Neuronal stem cell (in vitro differentiated cells): Measurements from ENCODE around the gene C11orf52. TPM values are rescaled to one million over a fixed set of nuclear protein-coding genes. Genes with fewer than 3 reads are reported as not detected.

Source experiments
- DNase-seq: peaks from one replicate; pipeline ENCODE4 v3.0.0-alpha.2; 2013; ENCODE audit warnings: low spot score
- H2AFZ ChIP-seq: one replicate; pipeline ENCODE4 v1.6.1; 2013; ENCODE audit warnings: mild to moderate bottlenecking, low read length, inconsistent platforms
- H2AK5ac ChIP-seq: 2 replicates; pipeline ENCODE4 v1.6.1; 2013; ENCODE audit warnings: low read depth, mild to moderate bottlenecking, inconsistent platforms, low read length, moderate library complexity, mixed read lengths
- H2BK120ac ChIP-seq: 2 replicates; pipeline ENCODE4 v1.6.1; 2013; ENCODE audit warnings: low read depth, mild to moderate bottlenecking, inconsistent platforms, low read length, moderate library complexity, mixed read lengths
- H2BK12ac ChIP-seq: one replicate; pipeline ENCODE4 v1.6.1; 2013; ENCODE audit warnings: low read length, inconsistent platforms
- H2BK15ac ChIP-seq: 2 replicates; pipeline ENCODE4 v1.6.1; 2013; ENCODE audit warnings: mild to moderate bottlenecking, low read length, inconsistent platforms, mixed read lengths
- H2BK5ac ChIP-seq: one replicate; pipeline ENCODE4 v1.6.1; 2013; ENCODE audit warnings: inconsistent platforms, mild to moderate bottlenecking, low read length, moderate library complexity
- H3K14ac ChIP-seq: one replicate; pipeline ENCODE4 v1.6.1; 2013; ENCODE audit warnings: low read length, inconsistent platforms
- H3K18ac ChIP-seq: 2 replicates; pipeline ENCODE4 v1.6.1; 2013; ENCODE audit warnings: low read length, inconsistent platforms
- H3K23ac ChIP-seq: 2 replicates; pipeline ENCODE4 v1.6.1; 2013; ENCODE audit warnings: low read depth, mild to moderate bottlenecking, mixed read lengths, low read length, inconsistent platforms; ENCODE audit not compliant: poor library complexity
- H3K27ac ChIP-seq: replicated peaks from 3 replicates; pipeline ENCODE4 v1.5.1; 2013; ENCODE audit warnings: low read length, inconsistent platforms
- H3K27me3 ChIP-seq, 3 experiments: 2 replicates each; pipeline ENCODE4 v1.6.1; 2013; ENCODE audit warnings: low read length in 3 of 3, mild to moderate bottlenecking in 2 of 3, inconsistent platforms in 1 of 3, low read depth in 1 of 3, mixed read lengths in 1 of 3, moderate library complexity in 1 of 3; ENCODE audit not compliant: control insufficient read depth in 3 of 3, insufficient read depth in 3 of 3
- H3K36me3 ChIP-seq, 2 donors: replicated peaks in 1 of 2; 2 replicates each; pipeline ENCODE4 v1.6.1; 2013; ENCODE audit warnings: low read length in 2 of 2; ENCODE audit not compliant: control insufficient read depth in 2 of 2, insufficient read depth in 2 of 2
- H3K4ac ChIP-seq: 2 replicates; pipeline ENCODE4 v1.6.1; 2013; ENCODE audit warnings: inconsistent platforms, mild to moderate bottlenecking, low read length, moderate library complexity
- H3K4me1 ChIP-seq, 2 donors: 1 replicate in 1 of 2; 2 replicates in 1 of 2; pipeline ENCODE4 v1.6.1; 2013; ENCODE audit warnings: low read length in 2 of 2, low read depth in 1 of 2; ENCODE audit not compliant: control insufficient read depth in 2 of 2, insufficient read depth in 1 of 2
- H3K4me2 ChIP-seq: one replicate; pipeline ENCODE4 v1.6.1; 2013; ENCODE audit warnings: mild to moderate bottlenecking, low read length, inconsistent platforms; ENCODE audit not compliant: insufficient read depth, poor library complexity, severe bottlenecking
- H3K4me3 ChIP-seq, 2 donors: 2 replicates each; pipeline ENCODE4 v1.5.1; 2013; ENCODE audit warnings: low read length in 2 of 2, mild to moderate bottlenecking in 2 of 2, inconsistent platforms in 1 of 2, moderate library complexity in 1 of 2
- H3K79me1 ChIP-seq: one replicate; pipeline ENCODE4 v1.6.1; 2013; ENCODE audit warnings: low read depth, mild to moderate bottlenecking, inconsistent platforms, low read length, moderate library complexity
- H3K9ac ChIP-seq: one replicate; pipeline ENCODE4 v1.6.1; 2013; ENCODE audit warnings: mild to moderate bottlenecking, low read depth, low read length, inconsistent platforms; ENCODE audit not compliant: poor library complexity
- H3K9me3 ChIP-seq, 2 donors: replicated peaks in 1 of 2; 2 replicates each; pipeline versions ENCODE3 to v1.6.1; 2013; ENCODE audit warnings: low read length in 2 of 2, mild to moderate bottlenecking in 2 of 2, inconsistent platforms in 1 of 2, low read depth in 1 of 2, mixed read lengths in 1 of 2, moderate library complexity in 1 of 2; ENCODE audit not compliant: control insufficient read depth in 2 of 2, insufficient read depth in 1 of 2
- H4K8ac ChIP-seq: one replicate; pipeline ENCODE4 v1.6.1; 2013; ENCODE audit warnings: low read depth, mild to moderate bottlenecking, inconsistent platforms, low read length, moderate library complexity
- H4K91ac ChIP-seq: one replicate; pipeline ENCODE4 v1.6.1; 2013; ENCODE audit warnings: low read length, low read depth, mild to moderate bottlenecking, inconsistent platforms; ENCODE audit not compliant: poor library complexity
- WGBS, 2 donors: extraction: QIAGEN DNeasy Blood & Tissue Kit; methylation state at CpG; one replicate each; pipeline ENCODE4 v1.1.7; 2013; ENCODE audit warnings: missing lambda C conversion rate in 2 of 2, mixed read lengths in 1 of 2; ENCODE audit not compliant: insufficient read length in 2 of 2, insufficient replicate concordance in 1 of 2; ENCODE audit errors: extremely low coverage in 2 of 2; 5-methylcytosine and 5-hydroxymethylcytosine counted together
- polyA plus RNA-seq, 2 experiments: library from polyadenylated mRNA; stranded (reverse); fragments of 200-250 nt; gene quantifications; one replicate each; pipeline ENCODE4 v1.2.3, GENCODE V29; 2013

The C11orf52 gene, protein sequence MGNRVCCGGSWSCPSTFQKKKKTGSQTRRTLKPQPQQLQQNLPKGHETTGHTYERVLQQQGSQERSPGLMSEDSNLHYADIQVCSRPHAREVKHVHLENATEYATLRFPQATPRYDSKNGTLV
- polyA plus RNA-seq (2013, experiment 1 of 2): 0.14 TPM
- polyA plus RNA-seq (2013, experiment 2 of 2): 0.17 TPM

DNA sequence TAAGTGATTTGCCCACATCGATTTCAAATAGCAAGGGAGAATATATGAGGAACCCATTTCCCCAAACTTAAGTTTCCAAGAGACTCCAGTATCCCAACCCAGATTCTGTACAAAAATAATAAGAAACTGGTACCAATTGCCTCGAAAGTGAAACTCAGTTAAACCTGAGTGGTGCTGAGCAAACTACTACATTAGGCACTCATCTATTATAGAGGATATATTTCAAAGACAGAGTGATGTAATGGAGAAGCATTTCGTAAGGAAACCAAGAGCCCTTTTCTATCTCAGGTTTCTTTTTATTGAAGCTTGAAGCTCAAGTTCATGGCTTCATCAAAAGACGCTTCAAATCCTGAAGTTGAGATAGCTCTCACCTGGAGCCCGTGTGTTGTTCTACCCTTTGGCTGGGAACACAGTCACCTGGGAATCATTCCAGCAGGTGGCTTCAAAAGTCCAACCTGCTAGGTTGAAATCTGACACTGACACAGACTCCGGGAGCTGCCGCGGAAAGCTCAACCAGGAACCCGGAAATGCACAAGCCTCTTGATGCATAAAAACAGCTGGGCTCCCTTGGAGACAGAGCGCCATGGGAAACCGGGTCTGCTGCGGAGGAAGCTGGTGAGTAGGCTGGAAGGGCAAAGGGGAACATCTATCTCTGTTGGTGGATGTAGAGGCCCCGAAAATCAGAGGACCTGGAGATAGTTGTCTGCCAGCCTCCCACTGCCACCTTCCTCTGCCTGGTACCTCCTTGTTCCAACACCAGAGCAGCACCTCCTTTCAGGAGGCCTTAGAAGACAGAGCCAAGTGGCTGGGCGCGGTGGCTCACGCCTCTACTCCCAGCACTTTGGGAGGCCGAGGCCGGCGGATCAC, at the start of gene C11orf52:
C11orf52 (plus strand) TSS at position 524 of the 867 bp plus-strand sequence; CDS start at position 584, 60 bp downstream.
- H2BK15ac ChIP-seq: no peak within 1 kb of the TSS
- no peak within 1 kb of the TSS for H3K14ac ChIP-seq
- no peaks in the 10 kb centered on the region for H3K79me1 ChIP-seq
- peak within 1 kb of the TSS; percentile 33 for H3K4me2 ChIP-seq
- peak within 1 kb of the TSS; percentile 91 for H3K23ac ChIP-seq
- H2AK5ac ChIP-seq: peak within 1 kb of the TSS; percentile 79
- no peak within 1 kb of the TSS for H3K27ac ChIP-seq
- WGBS, 2 donors: no CpG with 5 or more reads among the region's 19 CpGs
- H3K9ac ChIP-seq: no peak within 1 kb of the TSS
- H3K4me1 ChIP-seq: peaks cover 5 to 6% of the 10 kb centered on the region in 2 donors
- peak within 1 kb of the TSS; percentile 66 for H3K4ac ChIP-seq
- no peak within 1 kb of the TSS for H2BK120ac ChIP-seq
- peak within 1 kb of the TSS in 1 of 2 donors; percentile 21 for H3K4me3 ChIP-seq
- H3K27me3 ChIP-seq: no peaks in the 10 kb centered on the region
- no peak within 1 kb of the TSS for H4K91ac ChIP-seq
- peak within 1 kb of the TSS; percentile 82 for H2BK5ac ChIP-seq
- no peak for DNase-seq
- no peaks in the 10 kb centered on the region for H3K36me3 ChIP-seq
- H3K9me3 ChIP-seq: no peaks in the 10 kb centered on the region
- no peak within 1 kb of the TSS for H2BK12ac ChIP-seq
- peak within 1 kb of the TSS; percentile 48 for H3K18ac ChIP-seq
- peak within 1 kb of the TSS; percentile 96 for H2AFZ ChIP-seq
- H4K8ac ChIP-seq: peak within 1 kb of the TSS; percentile 90

DNA sequence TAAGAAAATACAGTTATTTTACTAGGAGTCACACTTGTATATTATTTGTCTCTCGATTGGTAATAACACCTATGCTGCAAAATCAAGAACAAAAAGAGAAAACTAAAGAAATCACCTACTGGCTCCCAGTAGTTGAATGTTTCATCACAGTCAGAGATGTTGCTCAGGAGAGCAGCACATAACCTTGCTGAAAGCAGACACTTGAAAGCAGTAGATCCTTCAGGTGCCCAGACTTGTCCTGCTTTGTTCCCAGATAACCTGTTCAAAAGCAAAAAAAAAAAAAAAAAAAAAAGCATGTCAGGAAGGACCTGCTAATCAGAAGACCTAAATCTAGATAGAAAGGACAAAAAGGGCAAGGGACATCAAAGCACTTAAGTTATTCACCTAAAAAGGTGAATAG, 48.6 kb upstream of the C11orf52 start:
- no CpG with 5 or more reads among the region's 1 CpG for WGBS, 2 donors
- H3K79me1 ChIP-seq: no peaks in the 10 kb centered on the region
- H3K36me3 ChIP-seq: peaks cover 7 to 43% of the 10 kb centered on the region in 2 donors
- H3K27me3 ChIP-seq: no peaks in the 10 kb centered on the region
- H2BK12ac ChIP-seq: no peak overlapping the region
- DNase-seq: no peak
- H3K27ac ChIP-seq: no peak overlapping the region
- no peak overlapping the region for H3K4me2 ChIP-seq
- H3K4me1 ChIP-seq: no peaks in the 10 kb centered on the region
- H3K14ac ChIP-seq: no peak overlapping the region
- H4K91ac ChIP-seq: no peak overlapping the region
- no peak overlapping the region for H3K23ac ChIP-seq
- no peak overlapping the region for H3K9ac ChIP-seq
- H2BK15ac ChIP-seq: no peak overlapping the region
- H2AFZ ChIP-seq: no peak overlapping the region
- peak overlapping the region in 1 of 2 donors; percentile 82 for H3K4me3 ChIP-seq
- H2BK120ac ChIP-seq: no peak overlapping the region
- H2AK5ac ChIP-seq: no peak overlapping the region
- H3K4ac ChIP-seq: no peak overlapping the region
- no peaks in the 10 kb centered on the region for H3K9me3 ChIP-seq
- no peak overlapping the region for H3K18ac ChIP-seq
- H4K8ac ChIP-seq: no peak overlapping the region
- H2BK5ac ChIP-seq: no peak overlapping the region

DNA sequence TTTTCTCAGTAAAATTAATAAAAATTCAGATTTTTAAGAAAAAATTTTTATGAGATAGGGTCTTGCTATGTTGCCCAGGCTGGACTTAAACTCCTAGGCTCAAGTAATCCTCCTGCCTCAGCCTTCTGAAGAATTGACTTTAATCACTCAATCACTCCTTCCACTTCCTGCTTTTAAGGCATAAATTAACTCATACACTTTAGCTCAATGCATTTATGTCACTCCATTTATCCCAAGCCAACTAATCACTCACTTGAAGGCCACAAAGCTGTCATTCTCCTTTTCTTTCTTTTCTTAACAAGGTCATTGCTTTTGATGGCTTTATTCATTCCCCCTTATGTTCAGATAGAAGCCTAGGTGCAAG, 48.2 kb upstream of the C11orf52 start:
- H3K4me2 ChIP-seq: peak overlapping the region; percentile 41
- H4K8ac ChIP-seq: no peak overlapping the region
- no peak overlapping the region for H4K91ac ChIP-seq
- no peak overlapping the region for H2BK120ac ChIP-seq
- peaks cover 7 to 43% of the 10 kb centered on the region in 2 donors for H3K36me3 ChIP-seq
- H2BK12ac ChIP-seq: no peak overlapping the region
- H3K4me3 ChIP-seq: peak overlapping the region; percentile 82 to 88
- no peaks in the 10 kb centered on the region for H3K79me1 ChIP-seq
- H3K9me3 ChIP-seq: no peaks in the 10 kb centered on the region
- H3K9ac ChIP-seq: peak overlapping the region; percentile 87
- no peaks in the 10 kb centered on the region for H3K27me3 ChIP-seq
- no peak overlapping the region for H2BK15ac ChIP-seq
- no peak overlapping the region for H2BK5ac ChIP-seq
- no peak overlapping the region for H3K18ac ChIP-seq
- H2AFZ ChIP-seq: peak overlapping the region; percentile 100
- no peak overlapping the region for H3K23ac ChIP-seq
- H3K4me1 ChIP-seq: no peaks in the 10 kb centered on the region
- H3K27ac ChIP-seq: no peak overlapping the region
- no peak overlapping the region for H3K14ac ChIP-seq
- DNase-seq: no peak
- H2AK5ac ChIP-seq: no peak overlapping the region
- H3K4ac ChIP-seq: no peak overlapping the region

DNA sequence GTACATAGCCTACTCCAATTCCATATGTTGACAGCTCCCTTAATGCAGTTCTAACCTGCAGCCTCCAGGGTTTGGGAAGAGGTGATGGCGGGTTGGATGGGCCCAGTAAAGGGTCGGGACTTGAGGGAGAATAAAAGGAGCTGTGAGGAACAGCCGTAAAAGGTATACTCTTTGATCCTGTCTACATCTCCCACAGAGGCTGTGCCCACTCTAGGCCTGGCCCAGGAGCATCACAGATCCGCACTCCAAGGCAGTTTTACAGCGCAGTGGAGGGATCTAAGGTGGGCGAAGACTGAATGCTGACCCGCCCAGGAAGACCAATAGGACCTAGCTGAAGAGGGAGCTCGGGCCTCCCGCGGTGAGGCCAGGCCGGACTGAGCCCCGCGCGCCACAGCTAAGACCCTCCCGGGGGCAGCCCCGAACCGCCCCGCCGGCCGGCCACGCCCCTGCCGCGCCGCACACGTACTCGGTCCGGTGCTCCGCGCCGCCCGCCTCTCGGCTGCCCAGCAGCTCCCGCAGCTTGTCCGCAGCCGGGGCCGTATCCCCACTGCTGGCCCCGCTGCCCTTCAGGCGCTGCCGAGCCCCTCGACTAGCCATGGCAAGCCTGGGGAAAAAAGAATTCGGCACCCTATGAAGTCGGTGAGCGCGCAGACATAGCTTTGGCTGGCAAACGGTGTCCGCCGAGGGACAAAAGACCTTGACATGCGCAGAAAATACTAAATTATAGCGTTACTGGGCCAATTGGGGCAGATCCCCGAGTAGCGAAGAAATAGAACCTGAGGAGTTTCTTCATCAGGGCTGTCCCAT, 47.6 kb upstream of the C11orf52 start, which contains the start of gene ALG9:
ALG9 (minus strand) TSS at position 696 of the 807 bp plus-strand sequence; CDS start at position 597, 99 bp downstream.
- Histone ChIP-seq H3K18ac (peak within 1 kb of the TSS; percentile 78), H4K91ac (no peak within 1 kb of the TSS), H3K4me3 (peak within 1 kb of the TSS; percentile 82 to 88), H4K8ac (no peak within 1 kb of the TSS), H3K36me3 (peaks cover 7 to 40% of the 10 kb centered on the region in 2 donors), H3K4me1 (no peaks in the 10 kb centered on the region), H3K9ac (peak within 1 kb of the TSS; percentile 87), H3K9me3 (no peaks in the 10 kb centered on the region), H2AFZ (peak within 1 kb of the TSS; percentile 100), H2BK5ac (no peak within 1 kb of the TSS), H2BK12ac (no peak within 1 kb of the TSS), H2AK5ac (no peak within 1 kb of the TSS), H3K27ac (peak within 1 kb of the TSS; percentile 75), H3K4ac (no peak within 1 kb of the TSS), H3K79me1 (no peaks in the 10 kb centered on the region), H3K27me3 (no peaks in the 10 kb centered on the region), H3K4me2 (peak within 1 kb of the TSS; percentile 41), H3K14ac (no peak within 1 kb of the TSS), H2BK15ac (no peak within 1 kb of the TSS), H3K23ac (peak within 1 kb of the TSS; percentile 66), H2BK120ac (no peak within 1 kb of the TSS)
- WGBS, 2 donors: no CpG with 5 or more reads among the region's 51 CpGs
- peak; percentile 68 for DNase-seq
